HG03103 (cell line): ENCODE measurements around the gene XPO6.
"Not testable (repeated sequence)": the region's sequence is repeated elsewhere in the genome, so short reads cannot be mapped to it uniquely, and the experiment has no call there.

Experiments
- ATAC-seq: cut with Tn5 transposase; IDR thresholded peaks from one replicate; pipeline ENCODE4 v1.9.1; 2021; ENCODE audit warnings: low read depth; ENCODE audit not compliant: unreplicated experiment

The XPO6 gene, protein sequence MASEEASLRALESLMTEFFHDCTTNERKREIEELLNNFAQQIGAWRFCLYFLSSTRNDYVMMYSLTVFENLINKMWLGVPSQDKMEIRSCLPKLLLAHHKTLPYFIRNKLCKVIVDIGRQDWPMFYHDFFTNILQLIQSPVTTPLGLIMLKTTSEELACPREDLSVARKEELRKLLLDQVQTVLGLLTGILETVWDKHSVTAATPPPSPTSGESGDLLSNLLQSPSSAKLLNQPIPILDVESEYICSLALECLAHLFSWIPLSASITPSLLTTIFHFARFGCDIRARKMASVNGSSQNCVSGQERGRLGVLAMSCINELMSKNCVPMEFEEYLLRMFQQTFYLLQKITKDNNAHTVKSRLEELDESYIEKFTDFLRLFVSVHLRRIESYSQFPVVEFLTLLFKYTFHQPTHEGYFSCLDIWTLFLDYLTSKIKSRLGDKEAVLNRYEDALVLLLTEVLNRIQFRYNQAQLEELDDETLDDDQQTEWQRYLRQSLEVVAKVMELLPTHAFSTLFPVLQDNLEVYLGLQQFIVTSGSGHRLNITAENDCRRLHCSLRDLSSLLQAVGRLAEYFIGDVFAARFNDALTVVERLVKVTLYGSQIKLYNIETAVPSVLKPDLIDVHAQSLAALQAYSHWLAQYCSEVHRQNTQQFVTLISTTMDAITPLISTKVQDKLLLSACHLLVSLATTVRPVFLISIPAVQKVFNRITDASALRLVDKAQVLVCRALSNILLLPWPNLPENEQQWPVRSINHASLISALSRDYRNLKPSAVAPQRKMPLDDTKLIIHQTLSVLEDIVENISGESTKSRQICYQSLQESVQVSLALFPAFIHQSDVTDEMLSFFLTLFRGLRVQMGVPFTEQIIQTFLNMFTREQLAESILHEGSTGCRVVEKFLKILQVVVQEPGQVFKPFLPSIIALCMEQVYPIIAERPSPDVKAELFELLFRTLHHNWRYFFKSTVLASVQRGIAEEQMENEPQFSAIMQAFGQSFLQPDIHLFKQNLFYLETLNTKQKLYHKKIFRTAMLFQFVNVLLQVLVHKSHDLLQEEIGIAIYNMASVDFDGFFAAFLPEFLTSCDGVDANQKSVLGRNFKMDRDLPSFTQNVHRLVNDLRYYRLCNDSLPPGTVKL

GRCh38 chr16:28211758-28212531 is at the start of gene XPO6:
Gene XPO6, minus strand, starts transcription at chr16:28211965. Its CDS starts 597 bp downstream, at chr16:28211368.
- peak; percentile 79 for ATAC-seq

GRCh38 chr16:28260193-28260592 is 48.4 kb upstream of the XPO6 start:
- no peak for ATAC-seq

GRCh38 chr16:28259781-28260150 is 48.0 kb upstream of the XPO6 start:
- ATAC-seq: no peak

DNA sequence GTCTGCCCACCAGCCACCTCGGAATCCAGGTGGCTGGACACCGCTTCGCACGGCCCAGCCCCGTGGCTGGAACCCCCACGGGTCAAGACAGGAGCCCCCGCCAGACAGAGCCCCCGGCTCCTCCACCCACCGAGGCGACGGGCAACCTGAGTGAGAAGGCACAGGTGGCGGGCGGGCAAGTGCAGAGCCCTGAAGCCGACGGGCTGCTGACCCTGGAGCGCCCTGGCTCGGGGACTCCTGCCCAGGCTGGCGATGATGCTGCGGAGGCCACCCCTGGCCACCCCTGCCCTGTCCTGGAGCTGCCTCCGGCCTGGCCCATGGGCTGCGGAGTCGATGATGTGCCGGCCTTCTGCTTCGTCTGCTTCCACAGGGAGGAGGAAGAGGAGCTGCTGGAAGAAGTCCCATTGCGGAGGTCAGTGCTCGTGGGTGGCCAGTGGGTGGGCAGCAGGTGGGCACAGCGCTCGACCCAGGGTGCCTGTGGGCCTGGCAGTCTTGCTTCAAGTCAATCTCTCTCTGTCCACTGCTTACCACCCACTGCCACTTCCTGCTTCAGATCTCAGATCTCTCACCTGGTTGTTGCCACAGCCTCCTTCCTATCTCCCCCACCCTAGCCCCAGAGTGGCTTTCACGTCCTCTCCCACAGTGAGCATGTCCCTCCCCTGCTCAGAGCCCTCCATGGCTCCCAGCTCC is 47.5 kb upstream of the XPO6 start:
- ATAC-seq: no peak

DNA sequence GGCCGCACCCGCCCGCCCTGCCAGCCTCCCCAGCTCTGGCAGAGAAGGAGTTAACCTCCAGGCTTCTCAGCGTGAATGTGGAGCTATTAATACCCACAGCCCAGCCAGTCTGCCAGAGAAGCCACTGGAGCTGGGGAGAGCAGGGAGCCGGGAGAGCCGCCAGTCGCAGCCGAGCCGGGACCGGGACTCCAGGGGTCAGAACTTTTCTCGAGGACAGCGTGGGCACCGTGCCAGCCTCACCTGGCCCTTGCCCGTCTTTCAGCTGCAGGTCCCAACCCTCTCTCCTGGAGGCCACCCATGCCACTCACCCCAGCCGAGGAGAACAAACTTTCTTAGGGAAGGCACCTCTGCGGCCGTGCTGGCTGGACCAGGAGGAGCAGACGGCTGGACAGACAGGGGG is 46.8 kb upstream of the XPO6 start:
- no peak for ATAC-seq

DNA sequence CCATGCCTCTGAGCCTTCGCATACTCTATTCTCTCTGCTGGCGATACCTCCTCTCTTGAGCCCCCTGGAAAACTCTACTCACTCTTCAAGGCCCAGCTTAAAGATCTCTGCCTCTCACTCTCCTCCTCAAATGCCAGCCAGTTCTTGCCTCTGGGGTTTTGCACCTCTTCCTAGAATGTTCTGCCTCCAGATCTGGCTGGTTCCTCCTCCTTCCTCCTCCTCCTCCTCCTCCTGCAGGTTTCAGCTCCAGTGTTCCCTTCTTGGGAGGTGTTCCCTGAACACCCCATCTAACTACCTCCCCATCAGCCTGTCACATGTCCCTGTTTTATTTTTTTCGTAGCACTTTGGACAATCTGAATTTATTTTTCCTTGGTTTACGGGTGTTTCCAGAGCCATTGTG is 45.5 kb upstream of the XPO6 start:
- ATAC-seq: no peak

DNA sequence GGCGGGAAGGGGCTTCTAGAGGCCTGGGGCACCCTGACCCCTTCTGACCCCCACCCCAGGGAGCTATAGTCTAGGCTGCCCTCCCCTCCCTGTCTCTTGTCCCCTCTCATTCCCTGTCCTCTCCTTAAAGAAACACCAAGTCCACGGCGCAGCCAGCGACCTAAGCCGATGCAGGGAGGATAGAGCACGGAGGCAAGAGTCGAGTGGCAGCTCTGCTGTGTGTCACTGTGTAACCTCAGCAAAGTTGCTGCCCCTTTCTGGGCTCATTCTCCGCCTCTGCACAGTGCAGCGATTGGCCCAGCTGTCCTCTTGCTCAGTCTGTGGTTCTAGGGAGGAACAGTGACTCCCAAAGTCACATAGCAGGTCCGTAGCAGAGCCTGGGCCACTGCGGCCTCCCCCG is 44.1 kb upstream of the XPO6 start:
- ATAC-seq: no peak

GRCh38 chr16:28254158-28254557 is 42.4 kb upstream of the XPO6 start:
- ATAC-seq: no peak

DNA sequence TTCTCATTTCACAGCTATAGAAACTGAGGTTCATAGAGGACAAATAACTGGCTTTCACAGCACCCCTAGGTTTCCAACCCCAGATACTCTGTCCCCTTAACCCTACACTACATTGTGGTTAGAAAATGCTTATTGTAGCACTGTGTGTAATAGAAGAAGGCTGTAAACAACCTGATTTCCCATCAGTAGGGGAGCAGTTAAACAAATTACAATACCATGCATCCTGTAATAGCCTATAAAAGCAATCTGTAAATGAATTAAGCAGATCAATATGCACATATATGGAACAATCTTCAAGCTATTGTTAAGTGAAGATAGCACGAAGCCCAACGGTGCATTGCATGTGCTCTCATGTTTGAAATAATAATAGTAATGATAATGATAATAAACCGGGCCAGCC is 39.2 kb upstream of the XPO6 start:
- ATAC-seq: no peak

DNA sequence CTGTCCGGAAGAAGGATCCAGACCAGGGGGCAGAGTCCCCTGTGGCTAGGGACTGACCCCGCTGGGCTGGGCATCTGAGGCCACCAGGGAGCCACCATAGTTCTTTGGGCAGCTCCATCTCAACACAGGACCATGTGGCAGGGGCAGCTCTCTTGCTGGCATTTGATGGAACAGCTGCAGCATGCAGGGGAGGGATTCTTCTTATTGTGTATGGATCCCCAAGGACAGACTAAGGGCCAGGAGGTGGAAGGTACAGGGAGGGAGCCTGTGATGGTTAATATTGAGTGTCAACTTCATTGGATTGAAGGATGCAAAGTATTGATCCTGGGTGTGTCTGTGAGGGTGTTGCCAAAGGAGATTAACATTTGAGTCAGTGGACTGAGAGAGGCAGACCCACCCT is 37.7 kb upstream of the XPO6 start:
- ATAC-seq: not testable (repeated sequence)

DNA sequence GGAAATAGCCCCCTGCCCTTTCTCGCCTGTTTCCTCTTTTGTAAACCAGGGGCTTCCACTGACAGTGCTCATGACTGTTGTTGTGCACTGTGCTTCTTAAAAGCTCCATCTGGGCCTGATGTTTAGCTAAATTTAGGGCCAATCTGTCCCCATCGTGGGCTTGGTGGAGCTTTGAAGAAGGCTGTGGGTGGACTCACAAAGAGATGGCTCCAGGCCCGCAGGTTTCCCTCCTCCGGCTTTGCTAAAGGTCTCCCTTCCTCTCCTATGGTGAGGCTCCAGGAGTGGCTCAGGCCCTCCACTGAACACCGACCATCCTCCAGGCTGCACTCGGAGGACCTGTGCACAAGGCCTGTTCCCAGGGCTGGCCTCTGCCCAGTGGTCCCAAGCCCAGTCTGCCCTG is 30.2 kb upstream of the XPO6 start:
- ATAC-seq: no peak

GRCh38 chr16:28237754-28238357 is 26.1 kb upstream of the XPO6 start:
- no peak for ATAC-seq

- no peak for ATAC-seq
These were observed 20.0 kb upstream of the XPO6 start for GRCh38 chr16:28231763-28232162.

- ATAC-seq: not testable (repeated sequence)
These were observed 12.1 kb upstream of the XPO6 start for GRCh38 chr16:28223909-28224308.

- ATAC-seq: not testable (repeated sequence)
These were observed 8.0 kb upstream of the XPO6 start for GRCh38 chr16:28219777-28220176.

- ATAC-seq: no peak
These were observed 7.5 kb upstream of the XPO6 start for GRCh38 chr16:28219282-28219681.

DNA sequence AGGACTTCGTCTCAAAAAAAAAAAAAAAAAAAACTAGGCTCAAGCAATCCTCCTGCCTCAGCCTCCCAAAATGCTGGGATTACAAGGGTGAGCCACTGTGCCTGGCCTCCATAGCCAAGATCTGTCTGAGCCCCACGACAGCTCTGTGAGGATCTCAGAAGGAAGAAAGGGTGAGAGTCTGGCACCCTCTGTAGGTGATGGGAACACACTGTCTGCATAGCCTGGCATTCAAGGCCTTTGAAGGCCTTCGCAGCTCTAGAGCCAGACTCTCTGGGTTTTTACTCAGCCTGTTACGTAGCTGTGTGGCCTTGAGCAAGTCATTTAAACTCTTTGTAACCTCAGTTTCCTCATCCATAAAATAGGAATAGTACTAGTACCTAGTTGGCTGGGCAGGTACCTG is 6.3 kb upstream of the XPO6 start:
- no peak for ATAC-seq

GRCh38 chr16:28217326-28217725 is 5.6 kb upstream of the XPO6 start:
- ATAC-seq: no peak

- ATAC-seq: no peak
These were observed 1.6 kb upstream of the XPO6 start for GRCh38 chr16:28213396-28213795.

DNA sequence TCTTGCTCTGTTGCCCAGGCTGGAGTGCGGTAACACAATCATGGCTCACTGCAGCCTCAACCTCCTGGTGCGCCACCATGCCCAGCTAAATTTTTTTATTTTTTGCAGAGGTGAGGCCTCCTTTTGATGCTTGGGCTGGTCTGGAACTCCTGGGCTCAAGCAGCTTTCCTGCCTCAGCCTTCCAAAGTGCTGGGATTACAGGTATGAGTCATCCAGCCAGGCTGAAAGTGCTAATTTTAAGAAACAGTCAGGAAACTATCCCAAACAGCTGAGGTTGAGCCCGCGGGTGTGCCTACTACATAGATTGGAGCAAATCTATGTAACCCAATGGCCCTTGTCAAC is 738 bp upstream of the XPO6 start:
- ATAC-seq: no peak
